ENCODE data around the gene KRTAP5-3.

The KRTAP5-3 gene

DNA sequence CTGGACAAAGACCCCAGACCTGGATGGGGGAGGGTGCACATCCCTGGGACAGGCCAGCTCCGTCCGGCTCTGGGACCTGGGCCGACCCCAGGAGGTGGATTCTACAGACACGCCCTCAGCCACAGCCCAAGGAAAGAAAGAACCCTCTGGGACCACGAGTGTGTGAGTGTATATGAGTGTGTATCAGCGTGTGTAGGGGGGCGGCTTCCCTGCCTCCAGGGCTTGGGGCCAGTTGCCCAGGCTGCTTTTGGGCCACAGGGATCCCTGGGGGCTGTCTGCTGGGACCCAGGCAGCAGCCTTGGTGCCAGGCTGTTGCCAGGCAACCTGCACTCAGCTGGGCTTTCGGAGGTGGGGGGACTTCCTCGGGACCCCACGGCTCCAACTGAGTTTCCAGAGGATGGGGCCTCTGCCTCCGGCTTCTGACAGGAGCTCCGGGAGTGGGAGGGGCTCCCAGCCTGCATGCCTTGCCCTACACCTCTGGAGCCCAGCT, 45.1 kb downstream of the KRTAP5-3 start:
- DNase-seq, result no peak

DNA sequence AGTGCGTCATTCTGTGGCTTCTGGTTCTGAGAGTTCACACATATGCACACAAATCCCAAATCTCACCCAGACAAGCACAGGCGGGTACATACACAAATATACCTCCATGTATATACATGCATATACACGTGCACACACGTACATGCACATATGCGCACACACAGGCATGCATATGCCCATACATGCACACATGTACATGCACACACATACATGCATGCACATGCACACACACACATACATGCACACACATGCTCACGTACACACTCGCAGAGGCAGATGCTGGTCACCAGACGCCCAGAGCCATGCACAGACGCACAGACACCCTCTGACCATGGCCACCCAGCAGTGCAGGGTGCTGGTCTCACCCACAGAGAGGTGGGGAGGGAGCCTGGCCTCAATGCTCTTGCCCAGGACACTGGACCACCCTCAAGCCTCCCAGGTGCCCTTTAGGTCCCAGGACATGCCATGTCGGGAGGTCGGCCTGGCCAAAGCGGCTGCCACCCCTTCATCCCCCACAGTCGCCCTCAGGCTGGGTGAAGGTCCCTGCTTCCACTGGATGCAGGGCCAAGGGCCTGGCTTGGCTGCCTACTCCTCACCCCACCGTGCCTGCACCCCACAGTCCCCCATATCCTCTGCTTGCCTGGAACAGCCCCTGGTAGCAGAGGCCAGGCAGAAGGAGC, 45.7 kb downstream of the KRTAP5-3 start:
- no peak for DNase-seq

DNA sequence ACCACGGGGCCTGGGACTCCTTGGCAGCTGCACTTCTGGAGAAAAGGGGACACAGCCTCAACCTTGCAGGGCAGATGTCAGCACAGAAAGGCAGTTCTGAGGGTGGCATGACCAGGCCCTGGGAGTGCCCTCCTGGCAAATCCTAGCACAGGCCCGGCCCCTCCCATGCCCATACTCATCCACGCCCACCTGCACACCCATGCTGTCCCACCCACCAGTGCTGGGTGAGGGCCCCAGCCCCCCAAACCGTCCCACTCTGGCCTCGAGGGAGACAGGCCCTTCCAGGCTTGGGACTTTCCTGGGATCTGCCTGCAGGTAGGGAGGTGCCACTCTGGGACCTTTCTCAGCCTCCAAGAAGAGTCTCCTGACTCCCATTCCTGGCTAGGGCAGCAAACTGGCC, 46.3 kb downstream of the KRTAP5-3 start:
- no peak for DNase-seq

DNA sequence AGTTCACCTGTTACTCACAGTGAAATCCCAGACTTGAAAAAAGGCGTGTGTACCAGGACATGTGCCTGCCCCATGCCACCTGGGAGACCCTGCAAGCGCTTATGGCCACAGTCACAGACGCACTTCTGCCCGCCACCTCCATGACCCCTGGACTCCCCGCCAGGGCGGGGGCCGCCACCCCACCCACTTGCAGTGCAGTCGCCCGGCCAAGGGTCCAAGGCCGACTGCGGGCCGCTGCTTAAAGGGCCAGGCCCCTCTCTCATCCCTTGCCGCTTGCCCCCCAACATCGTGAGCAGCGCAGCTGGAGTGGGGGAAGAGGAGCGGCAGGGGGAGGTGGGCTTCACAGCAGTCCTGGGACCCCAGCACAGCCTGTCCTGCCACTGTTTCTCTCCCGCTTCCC, 47.0 kb downstream of the KRTAP5-3 start:
- DNase-seq, result no peak

DNA sequence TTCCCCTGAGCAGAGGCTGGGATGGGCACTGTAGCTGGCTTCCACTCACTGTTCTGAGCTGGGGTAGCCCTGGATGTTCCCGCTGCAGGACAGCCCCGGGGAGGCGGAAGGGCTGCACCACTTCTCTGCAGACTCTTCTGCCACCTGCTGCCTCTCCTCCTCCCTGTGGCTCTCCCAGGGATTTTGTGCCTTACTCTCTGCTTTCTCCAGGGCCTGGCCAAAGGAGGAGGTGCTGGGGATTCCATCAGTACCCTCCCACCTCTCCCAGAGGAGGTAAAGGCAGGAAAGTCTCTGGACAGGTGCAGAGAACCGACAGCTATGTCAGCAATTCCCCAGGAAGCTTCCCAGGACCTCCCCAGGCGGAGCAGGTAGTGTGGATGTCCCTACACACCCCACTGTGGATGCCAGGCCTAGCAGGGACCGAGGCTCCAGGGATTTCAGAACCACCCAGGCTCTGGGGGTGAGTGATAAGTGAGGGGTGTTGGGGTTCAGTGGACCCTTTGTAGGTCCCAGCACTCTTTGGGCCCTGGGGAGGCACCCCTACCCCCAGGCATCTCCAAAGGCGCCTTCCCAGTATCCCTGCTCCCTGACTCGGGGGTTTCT, 47.5 kb downstream of the KRTAP5-3 start:
- DNase-seq, result no peak

DNA sequence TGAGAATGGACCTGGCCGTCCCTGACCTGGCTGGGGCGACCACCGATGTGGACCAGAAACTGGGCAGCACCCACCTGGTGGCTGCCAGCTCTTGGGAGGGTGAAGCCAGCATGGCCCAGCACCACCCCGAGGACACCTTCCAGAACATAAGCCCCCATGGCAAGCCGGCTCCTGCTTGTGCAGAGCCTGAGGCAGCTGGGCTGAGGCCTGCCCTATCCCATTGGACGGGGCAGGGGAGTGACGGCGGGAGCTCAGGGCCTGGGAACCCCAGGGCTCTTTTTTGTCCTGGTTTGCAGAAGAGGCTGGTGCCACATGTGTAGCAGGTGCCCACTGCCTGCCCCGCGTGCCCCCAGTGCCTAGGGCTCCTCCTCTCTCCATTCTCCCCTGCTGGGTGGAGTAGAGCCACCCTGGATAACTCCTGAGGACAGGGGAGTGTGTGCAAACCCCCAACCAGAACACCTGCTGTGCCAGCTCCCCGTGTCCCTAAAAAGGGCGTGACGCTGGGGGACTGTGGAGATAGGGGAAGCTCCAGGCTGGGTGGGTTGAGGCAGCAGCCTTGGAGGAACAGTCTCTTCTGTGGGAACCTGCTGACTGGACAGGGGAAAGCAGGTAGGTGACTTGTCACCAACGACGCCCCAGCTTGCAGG, 48.1 kb downstream of the KRTAP5-3 start:
- DNase-seq, result no peak

DNA sequence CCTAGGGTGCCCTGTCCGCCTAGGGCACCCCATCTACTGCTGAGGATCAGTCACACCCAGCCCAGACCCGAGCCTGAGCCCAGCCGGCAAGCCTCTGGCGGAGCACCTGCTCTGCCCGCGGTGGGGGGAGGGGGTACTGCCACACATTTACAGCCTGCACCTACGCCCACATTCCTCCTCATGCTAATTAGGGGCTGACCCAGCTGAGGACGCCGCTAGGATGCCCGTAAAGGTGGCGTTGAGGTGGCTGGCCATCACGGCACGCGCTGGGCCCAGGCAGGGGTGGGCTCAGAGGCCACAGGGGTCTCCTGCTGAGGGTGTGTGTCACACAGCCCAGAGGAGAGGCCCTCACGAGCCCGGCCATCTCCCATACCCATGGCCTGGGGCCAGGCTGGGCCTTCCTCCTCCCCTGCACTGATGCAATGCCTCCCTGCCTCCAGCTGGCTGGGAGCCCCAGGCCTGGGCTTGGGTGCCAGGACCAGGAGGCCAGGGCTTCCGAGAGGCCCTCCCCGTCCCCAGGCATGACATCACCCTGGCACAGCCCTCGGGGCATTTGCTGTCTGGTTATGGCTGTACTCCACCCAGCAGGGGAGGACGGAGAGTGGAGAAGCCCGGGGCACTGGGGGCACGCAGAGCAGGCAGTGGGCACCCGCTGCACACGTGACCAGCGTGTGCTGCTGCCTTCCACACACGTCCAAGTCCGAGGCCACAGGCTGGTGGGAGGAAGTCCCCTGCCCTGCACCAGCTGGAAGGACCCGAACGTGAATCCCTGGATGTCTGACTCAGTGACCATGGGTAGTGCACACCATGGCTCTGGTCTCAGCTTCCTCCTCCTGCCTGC, 48.9 kb downstream of the KRTAP5-3 start:
- DNase-seq, result no peak

DNA sequence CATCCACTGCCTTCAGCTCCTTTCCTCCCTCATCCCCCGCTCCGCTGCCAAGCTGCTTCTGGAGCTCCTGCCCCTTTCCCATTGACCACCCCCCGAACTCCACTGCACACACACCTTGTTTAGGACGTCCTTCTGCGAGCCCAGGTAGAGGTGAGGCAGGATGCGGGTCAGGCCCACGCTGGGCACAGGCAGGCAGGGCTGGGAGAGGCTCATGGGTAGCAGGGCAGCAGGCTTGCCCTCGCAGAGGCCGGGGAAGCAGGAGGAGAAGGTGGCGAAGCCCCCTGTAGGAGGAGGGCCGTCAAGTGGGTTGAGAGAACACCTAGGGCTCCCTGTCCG, 49.5 kb downstream of the KRTAP5-3 start:
- DNase-seq, result no peak

DNA sequence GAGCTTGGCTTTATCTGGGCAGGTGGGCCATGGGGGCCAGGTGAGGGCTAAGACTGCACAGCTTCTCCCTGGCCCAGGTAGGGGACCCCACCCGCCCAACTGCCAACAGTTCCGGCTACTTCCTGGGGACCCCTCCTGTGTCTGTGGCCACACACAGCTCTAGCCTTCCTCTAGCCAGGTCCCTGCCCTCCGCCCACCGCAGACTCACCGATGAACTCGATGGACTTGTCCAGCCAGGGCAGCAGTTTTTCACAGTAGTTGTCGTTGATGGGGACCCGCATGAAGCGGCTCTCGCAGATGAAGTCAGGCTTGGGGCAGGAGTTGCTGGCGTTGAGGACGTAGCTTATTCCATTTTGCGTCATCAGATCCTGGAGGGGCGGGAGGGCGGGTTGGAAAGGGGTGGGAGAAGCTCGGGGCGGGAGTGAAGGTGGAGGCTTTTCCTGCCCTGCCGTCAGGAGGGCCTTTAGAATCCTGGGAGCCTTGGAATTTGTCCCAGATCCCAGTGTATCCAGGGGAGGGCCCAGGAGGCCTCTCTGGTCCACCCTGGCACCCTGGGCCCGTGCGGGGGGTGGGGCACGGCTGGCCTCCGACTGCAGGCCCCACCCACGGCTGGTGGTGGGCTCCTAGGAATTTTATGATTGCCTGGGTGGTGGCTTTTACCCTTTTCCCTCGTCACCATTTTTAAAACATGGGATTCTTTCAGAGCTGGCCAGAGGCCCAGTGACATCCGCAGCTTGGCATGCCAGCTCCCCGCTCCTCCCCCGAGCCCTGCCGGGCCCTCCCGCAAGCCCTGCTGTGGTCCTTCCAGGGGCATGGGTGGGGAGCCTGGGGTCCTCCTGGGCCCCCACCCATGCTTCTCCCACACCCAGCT, 50.1 kb downstream of the KRTAP5-3 start:
- no peak for DNase-seq

Measured in activated gamma-delta T cell treated with Interleukin-2 at 50 U/mL for 16 hours (primary cell).